Measurements from ENCODE around the gene C22orf39.

The C22orf39 gene, protein sequence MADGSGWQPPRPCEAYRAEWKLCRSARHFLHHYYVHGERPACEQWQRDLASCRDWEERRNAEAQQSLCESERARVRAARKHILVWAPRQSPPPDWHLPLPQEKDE

DNA sequence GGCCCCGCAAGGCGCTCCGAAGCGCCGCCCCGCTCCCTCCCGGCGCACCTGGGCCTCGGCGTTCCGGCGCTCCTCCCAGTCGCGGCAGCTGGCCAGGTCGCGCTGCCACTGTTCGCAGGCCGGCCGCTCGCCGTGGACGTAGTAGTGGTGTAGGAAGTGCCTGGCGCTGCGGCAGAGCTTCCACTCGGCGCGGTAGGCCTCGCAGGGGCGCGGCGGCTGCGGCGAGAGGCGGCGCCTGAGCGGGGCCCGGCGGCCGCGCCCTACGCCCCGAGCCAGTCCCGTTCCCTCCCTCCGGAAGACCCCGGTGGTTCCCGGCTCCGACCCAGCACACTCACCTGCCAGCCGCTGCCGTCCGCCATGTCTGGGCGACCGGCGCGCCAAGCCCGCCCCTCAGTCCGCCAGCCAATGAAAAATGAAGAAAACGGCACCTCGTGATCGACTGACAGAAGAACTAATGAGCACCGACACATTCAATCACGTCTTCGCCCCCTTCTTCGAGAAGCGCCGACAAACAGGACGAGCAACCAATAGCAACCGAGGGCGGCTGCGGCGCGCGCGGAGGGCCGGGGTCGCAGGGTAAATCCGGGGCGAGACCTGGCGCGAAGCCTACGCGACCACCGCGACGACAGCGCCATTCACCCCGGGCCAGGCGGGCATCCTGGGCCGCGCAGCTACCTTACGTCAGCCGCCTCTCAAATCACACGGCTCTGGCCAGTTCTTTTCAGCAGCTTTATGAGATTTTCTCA, at the start of gene C22orf39:
C22orf39 (minus strand) TSS at position 382 of the 746 bp plus-strand sequence; CDS start at position 359, 23 bp downstream.
- peak; percentile 93 for DNase-seq (ENCODE audit: low spot score)

DNA sequence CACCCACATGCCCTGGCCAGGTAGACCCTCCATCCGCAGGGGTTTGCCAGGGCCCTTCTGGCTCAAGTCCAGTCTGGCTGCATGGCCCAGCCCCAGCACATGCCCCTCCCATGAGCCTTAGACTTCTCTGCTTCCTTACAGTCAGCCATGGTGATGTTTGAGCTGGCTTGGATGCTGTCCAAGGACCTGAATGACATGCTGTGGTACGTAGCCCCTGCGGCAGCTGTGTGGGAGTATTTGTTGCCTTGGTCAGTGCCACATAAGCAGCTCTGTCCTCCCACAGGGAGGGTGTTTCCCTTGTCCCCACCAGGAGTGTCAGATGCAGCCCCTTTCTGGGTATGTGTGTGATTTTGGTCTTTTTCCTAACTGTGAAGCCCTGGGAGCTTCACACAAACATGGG, 49.7 kb upstream of the C22orf39 start:
- DNase-seq (ENCODE audit: low spot score): no peak

DNA sequence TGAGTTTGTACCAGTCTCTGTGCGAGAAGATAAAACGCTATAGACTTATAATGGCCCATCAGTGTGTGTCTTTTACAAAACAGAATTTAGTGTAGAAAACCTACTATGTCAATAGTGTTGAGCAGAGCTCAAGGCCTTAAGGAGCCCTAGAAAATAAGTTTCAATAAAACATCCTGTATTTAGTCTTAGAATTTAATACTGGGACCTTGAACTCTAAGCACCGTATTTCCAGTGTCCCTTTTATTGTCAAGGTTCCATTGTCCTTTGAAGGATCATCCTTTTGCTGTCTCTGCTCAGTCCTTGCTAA, 48.8 kb upstream of the C22orf39 start:
- DNase-seq (ENCODE audit: low spot score): no peak

DNA sequence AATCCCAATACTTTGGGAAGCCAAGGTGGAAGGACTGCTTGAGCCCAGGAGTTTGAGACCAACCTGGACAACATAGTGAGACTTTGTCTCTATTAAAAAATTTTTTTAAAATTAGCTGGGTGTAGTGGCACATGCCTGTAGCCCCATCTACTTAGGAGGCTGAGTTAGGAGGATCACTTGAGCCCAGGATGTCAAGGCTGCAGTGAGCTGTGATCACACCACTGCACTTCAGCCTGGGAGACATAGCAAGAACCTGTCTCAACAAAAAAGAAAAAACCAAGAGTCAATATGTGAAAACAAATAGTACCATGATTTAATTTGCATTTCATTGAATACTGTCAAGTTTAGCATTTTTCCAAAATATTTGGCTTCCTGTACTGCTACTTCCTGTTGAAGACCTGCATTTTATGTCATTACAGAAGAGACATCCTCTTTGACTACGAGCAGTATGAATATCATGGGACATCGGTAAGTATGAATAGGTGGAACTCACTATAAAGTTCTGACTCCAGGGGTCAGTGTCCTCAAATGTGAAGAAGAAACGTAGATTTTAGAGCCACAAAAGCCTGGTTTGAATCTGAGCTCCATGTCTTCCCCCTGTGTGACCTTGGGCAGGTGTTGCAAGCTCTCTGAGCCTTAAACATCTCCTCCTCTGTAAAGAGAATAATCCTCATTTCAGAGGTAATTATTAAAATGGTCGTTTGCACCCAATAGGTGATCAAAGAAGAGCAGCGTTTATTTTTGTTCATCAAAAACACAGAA, 48.2 kb upstream of the C22orf39 start:
- no peak for DNase-seq (ENCODE audit: low spot score)

GRCh38 chr22:19494676-19495173, 47.2 kb upstream of the C22orf39 start:
- DNase-seq (ENCODE audit: low spot score): no peak

GRCh38 chr22:19494001-19494560, 46.6 kb upstream of the C22orf39 start:
- DNase-seq (ENCODE audit: low spot score): no peak

- no peak for DNase-seq (ENCODE audit: low spot score)
These were observed 45.1 kb upstream of the C22orf39 start for GRCh38 chr22:19492504-19493174.

DNA sequence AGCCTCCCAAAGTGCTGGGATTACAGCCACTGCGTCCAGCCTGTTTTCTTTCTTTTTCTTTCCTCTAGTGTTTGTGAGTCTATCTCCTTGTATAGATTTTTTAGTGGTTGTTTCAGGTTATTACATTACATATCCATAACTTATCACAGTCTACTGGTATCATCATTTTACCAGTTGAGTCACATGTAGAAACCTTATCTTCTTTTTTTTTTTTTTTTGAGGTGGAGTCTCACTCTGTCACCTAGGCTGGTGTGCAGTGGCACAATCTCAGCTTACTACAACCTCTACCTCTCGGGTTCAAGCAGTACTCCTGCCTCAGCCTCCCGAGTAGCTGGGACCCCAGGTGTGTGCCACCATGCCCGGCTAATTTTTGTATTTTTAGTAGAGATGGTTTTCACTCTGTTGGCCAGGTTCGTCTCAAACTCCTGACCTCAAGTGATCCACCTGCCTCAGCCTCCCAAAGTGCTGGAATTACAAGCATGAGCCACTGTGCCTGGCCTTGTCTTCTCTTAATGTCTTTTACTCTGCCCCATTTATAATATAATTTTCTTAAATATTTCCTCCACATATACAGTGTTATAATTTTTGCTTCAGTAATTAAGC, 43.2 kb upstream of the C22orf39 start:
- no peak for DNase-seq (ENCODE audit: low spot score)

GRCh38 chr22:19488884-19489843, 41.7 kb upstream of the C22orf39 start:
- DNase-seq (ENCODE audit: low spot score): no peak

DNA sequence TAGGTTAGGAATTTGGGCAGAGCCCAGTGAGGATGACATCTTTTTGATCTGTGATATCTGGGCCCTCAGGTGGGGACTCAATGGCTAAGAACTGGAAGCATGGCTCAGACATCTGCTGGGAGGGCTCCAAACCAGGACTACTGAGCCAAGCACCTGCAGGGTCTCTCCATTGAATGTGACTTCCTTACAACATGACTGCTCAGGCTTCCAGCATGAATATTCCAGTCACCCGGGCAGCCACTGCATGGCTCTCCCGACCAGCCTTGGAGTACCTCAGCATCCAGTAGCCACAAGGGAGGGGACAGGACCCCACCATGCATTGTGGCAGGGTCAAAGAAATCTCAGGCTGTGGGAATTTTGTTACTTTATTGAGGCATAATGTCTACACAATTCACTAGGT, 40.8 kb upstream of the C22orf39 start:
- DNase-seq (ENCODE audit: low spot score): no peak

GRCh38 chr22:19483481-19484244, 36.2 kb upstream of the C22orf39 start:
- DNase-seq (ENCODE audit: low spot score): no peak

DNA sequence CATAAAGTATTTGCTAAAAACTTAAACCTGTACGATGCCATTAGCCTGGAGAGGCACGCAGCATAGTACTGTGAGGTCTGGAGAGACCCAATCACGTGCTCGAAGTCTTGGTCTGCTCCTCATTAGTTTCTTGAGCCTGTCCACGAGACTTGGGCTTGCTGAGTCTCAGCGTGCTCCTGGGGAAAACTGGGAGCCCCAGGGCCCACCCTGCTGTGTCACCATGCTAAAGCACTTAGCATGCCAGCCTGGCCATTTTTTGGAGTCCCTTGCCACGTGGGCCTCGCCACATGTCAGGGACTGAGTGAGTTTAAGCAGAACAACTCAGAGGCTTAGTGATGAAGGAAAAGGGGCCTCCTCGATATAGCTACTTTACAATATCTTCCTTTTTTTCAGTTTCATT, 34.8 kb upstream of the C22orf39 start:
- DNase-seq (ENCODE audit: low spot score): no peak

- DNase-seq (ENCODE audit: low spot score): no peak
These were observed 33.3 kb upstream of the C22orf39 start for GRCh38 chr22:19480789-19481188.

DNA sequence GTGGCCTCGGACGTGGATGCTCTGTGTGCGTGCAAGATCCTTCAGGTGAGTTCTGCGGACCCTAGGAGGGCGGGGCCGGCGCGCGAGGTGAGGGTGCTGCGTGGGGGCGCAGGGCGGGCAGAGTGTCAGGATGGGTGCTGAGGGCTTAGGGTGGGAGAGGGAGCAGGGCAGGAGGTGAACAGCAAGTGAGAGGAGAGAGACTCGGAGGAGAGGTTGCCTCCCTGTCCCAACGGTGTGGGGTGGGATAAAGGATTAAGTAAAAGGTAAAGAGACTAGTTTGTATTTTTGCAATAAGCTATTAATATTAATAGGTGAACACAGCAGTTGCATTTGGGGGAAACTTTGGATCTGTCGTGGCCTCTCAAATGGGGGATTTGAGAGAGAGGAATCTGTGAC, 32.7 kb upstream of the C22orf39 start:
- DNase-seq (ENCODE audit: low spot score): no peak

GRCh38 chr22:19479355-19480172, 32.1 kb upstream of the C22orf39 start, which contains the start of gene CDC45:
Gene CDC45, plus strand, starts transcription at chr22:19479920. Its CDS starts 49 bp downstream, at chr22:19479969.
- peak; percentile 97 for DNase-seq (ENCODE audit: low spot score)

DNA sequence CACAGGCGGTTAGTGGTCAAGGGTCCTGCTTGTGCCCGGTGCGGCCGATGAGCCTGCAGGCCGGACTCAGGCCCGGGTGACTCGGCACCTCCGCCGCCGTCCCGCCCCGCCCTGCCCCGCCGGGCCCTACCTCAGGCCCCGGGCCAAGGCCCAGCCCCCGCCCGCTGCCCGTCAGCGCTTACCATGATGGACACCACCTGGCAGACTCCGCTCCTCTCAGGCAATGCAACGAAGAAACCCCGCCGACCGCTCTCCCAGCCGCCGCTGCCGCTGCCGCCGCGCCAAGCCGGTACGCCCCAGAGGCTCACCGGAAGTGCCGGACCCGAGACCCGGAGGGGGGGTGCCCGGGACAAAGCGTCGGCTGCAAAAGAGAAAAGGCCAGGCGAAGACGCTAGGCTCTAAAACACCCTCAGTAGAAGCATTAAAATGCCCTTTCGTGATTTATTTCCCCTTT, 31.4 kb upstream of the C22orf39 start, which contains the start of gene UFD1:
UFD1 (minus strand) TSS at position 293 of the 454 bp plus-strand sequence; CDS start at position 185, 108 bp downstream.
- DNase-seq (ENCODE audit: low spot score): peak; percentile 86

DNA sequence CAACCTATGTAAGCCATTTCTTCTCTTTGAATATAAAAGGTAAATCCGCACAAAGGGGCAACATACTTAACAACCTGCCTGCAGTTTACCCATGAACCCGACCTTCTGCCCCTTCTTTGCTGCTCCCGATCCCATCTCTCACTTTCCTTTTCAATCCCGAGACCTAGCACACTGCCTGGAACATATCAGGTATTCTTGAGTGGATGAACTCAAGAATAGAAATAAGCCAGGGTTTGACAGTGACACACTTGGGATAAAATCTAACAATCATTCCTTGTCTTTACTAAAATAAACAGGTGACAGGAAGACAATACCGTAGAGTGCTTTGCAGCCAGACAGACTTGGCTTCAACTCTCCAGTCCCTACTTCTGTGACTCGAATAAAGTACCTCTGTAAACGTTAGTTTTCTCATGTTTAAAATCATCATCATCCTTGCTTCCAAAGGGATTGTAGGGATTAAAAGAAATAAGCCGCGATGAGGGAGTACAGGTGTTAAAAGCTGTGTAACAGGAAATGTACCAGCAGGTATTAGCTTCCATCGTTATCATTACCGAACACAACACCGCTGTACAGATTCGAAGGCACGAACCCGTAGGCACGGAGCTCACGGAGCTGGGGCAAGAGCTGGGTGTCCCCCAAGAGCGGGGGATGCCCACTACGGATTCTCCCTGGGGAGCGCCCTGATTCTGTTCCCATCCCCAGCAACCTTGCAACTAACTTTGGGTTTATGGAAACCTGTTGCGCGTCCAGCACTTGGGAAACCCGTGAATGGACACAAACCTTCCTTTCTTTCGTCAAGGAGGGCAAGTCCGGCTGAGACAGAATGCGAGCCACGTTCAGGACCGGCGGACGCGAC, 30.8 kb upstream of the C22orf39 start:
- DNase-seq (ENCODE audit: low spot score): no peak
